ENCODE measurements around the gene LGMN. TPM values are rescaled to one million over a fixed set of nuclear protein-coding genes. Genes with fewer than 3 reads are reported as not detected.

The LGMN gene
- polyA plus RNA-seq (2011; rRNA removed) = 112 and 116 TPM in 2 replicates
- 29.3 and 38.0 TPM in 2 replicates for polyA minus RNA-seq (2011; rRNA and poly(A)+ RNA removed)

DNA sequence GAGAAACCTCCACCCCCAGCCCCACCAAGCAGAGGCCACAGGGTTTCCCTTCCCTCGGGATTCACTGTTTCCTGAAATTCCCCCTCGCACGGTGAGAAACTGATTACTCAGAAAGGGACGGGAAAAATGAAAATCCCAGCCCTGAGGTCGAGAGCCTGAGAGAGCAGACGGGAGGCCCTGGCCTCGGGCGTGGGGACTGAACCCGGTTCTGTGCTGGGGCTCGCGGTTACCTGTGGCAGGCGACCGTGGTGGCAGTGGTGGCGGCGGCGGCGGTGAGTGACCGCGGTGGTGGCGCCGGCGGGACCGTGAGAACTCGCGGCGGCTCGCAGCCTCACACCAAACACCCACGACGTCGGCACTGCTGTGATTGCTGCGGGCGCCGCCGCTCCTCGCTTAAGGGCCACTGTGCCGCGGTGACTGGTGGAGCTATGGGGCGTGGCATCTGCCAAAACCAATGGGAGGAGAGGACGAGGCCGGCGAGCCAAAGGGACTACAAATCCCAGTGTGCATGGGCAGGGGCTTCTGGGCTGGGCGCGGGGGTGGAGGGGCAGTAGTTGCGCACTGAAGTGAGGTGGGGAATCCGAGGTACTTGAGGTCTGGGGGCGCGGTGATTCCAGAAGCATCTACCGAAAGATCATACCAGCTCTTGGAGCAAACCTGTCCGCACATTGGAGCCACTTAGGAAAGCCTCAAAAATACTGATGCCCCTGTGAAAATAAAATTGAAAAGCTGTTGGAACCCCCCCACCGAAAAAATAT lies at the start of gene LGMN:
Gene LGMN, minus strand, starts transcription at position 369 of the 758 bp plus-strand sequence. CDS start 15,841 bp downstream, outside the sequence.
- CTCF ChIA-PET = interaction anchor here (1.0 to 1.8 kb wide), 5 partner anchors 13 to 62 kb away, joined by 3 to 5 read pairs (median 4); no protein-coding TSS in a partner anchor
- TF ChIP-seq, protein P1, sequence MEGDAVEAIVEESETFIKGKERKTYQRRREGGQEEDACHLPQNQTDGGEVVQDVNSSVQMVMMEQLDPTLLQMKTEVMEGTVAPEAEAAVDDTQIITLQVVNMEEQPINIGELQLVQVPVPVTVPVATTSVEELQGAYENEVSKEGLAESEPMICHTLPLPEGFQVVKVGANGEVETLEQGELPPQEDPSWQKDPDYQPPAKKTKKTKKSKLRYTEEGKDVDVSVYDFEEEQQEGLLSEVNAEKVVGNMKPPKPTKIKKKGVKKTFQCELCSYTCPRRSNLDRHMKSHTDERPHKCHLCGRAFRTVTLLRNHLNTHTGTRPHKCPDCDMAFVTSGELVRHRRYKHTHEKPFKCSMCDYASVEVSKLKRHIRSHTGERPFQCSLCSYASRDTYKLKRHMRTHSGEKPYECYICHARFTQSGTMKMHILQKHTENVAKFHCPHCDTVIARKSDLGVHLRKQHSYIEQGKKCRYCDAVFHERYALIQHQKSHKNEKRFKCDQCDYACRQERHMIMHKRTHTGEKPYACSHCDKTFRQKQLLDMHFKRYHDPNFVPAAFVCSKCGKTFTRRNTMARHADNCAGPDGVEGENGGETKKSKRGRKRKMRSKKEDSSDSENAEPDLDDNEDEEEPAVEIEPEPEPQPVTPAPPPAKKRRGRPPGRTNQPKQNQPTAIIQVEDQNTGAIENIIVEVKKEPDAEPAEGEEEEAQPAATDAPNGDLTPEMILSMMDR (IDR thresholded peaks at IDR 0.05; ENCODE audit: insufficient read depth, low read depth, low read length) = no peak

GRCh38 chr14:92794961-92795360 lies 46.5 kb upstream of the LGMN start:
- CTCF ChIA-PET = interaction anchor here (1.7 kb wide), 1 partner anchor 109 kb away, joined by 4 read pairs; no protein-coding TSS in a partner anchor
- POLR2A ChIA-PET = no interaction called here
- DNase-seq (ENCODE audit: low read depth) = no peak

More for the DNA sequence above, at the start of gene LGMN:
- Histone ChIP-seq H3K36me3 (ENCODE audit: control insufficient read depth, insufficient read depth, low read length) (no peaks in the 10 kb centered on the region), H3K4me3 (ENCODE audit: low read depth, low read length) (peak within 1 kb of the TSS; percentile 71), H3K27me3 (ENCODE audit: control insufficient read depth, insufficient read depth, low read length) (peaks cover 2% of the 10 kb centered on the region)
- peak; percentile 70 for DNase-seq (ENCODE audit: low read depth)
- POLR2A ChIA-PET = interaction anchor here (0.7 kb wide), 1 partner anchor 31 kb away, joined by 3 read pairs; no protein-coding TSS in a partner anchor

DNA sequence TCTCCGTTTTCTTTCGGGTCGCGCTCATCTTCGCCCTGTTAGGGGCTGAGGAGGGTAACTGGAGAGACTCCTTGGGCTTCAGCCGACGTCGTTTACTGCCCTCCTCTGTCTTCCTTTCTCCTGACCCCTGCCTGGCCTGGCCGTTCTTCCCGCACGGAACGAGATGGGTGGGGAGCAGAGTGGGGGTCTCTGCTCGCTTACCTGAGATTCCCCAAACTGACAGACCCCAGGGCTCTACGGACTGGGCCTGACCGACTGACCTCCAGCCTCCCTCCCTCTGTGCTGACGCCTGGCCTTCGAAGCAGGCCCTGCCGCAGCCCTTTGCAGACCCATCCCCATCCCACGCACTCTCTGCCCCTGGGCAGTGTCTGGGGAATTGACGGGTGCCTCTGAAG lies 46.1 kb upstream of the LGMN start:
- CTCF ChIA-PET = interaction anchor here (1.6 to 2.8 kb wide), 3 partner anchors 10 to 108 kb away, joined by 3 to 11 read pairs (median 10); no protein-coding TSS in a partner anchor
- TF ChIP-seq, protein P1 (IDR thresholded peaks at IDR 0.05; ENCODE audit: insufficient read depth, low read depth, low read length) = no peak
- POLR2A ChIA-PET = no interaction called here

More at GRCh38 chr14:92794961-92795360, 46.5 kb upstream of the LGMN start:
- H3K27me3 ChIP-seq (ENCODE audit: control insufficient read depth, insufficient read depth, low read length) = no peaks in the 10 kb centered on the region
- TF ChIP-seq, protein P1 (IDR thresholded peaks at IDR 0.05; ENCODE audit: insufficient read depth, low read depth, low read length) = no peak
- H3K36me3 ChIP-seq (ENCODE audit: control insufficient read depth, insufficient read depth, low read length) = no peaks in the 10 kb centered on the region; the same call in 1 of the 2 replicates
- H3K4me3 ChIP-seq (ENCODE audit: low read depth, low read length) = peak overlapping the region; percentile 92

DNA sequence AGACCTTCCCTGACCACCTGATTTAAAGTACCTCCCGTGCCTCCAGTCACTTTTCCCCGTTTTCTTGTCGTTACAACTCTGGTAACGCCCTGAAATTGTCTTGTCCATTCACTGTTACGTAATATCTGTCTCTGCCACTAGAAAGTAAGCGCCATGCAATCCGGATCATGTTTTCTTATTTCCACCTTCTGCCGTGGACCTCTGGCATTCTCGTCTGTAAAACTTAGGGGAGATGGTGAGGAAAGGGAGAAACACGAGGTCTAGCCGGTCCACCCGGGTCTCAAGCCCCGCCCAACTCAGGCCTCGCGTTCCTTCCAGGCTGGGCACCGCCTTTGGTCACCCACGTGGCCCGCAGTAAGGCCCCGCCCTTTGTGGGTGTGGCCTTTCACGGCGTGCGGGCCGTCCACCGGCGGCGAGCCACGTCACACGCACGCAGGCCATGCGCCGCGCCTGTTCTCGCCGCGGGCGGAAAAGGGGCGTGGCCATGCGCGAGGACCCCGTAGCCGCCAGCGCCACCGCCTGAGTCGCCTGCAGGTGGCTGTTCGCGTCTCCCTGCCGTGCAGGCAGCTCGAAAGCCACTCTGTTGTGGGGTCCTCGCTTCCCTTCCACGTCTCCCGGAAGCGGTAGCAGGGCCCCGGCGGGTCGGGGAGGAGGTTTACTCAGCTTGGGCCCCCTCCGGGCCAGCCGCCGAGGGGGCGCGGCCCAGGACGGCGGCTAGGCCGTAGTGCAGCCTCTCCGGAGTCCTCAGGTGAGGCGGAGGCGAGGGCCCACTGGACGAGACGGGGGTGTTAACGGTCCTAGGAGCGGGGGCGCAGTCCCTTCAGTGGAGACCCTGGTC lies 45.5 kb upstream of the LGMN start, which contains the start of gene GOLGA5:
Gene GOLGA5, plus strand, starts transcription at position 597 of the 838 bp plus-strand sequence. CDS start 3,133 bp downstream, outside the sequence.
- TF ChIP-seq, protein P1 (IDR thresholded peaks at IDR 0.05; ENCODE audit: insufficient read depth, low read depth, low read length) = no peak
- ChIA-PET CTCF (interaction anchor here (1.6 to 2.8 kb wide), 3 partner anchors 10 to 107 kb away, joined by 3 to 11 read pairs (median 10); no protein-coding TSS in a partner anchor), POLR2A (no interaction called here)
- peak; percentile 83 for DNase-seq (ENCODE audit: low read depth)
- no peaks in the 10 kb centered on the region for H3K27me3 ChIP-seq (ENCODE audit: control insufficient read depth, insufficient read depth, low read length)
- H3K4me3 ChIP-seq (ENCODE audit: low read depth, low read length) = peak within 1 kb of the TSS; percentile 92
- H3K36me3 ChIP-seq (ENCODE audit: control insufficient read depth, insufficient read depth, low read length) = no peaks in the 10 kb centered on the region; the same call in 1 of the 2 replicates

More for the DNA sequence above, 46.1 kb upstream of the LGMN start:
- Histone ChIP-seq H3K4me3 (ENCODE audit: low read depth, low read length) (peak overlapping the region; percentile 92), H3K36me3 (ENCODE audit: control insufficient read depth, insufficient read depth, low read length) (no peaks in the 10 kb centered on the region; the same call in 1 of the 2 replicates), H3K27me3 (ENCODE audit: control insufficient read depth, insufficient read depth, low read length) (no peaks in the 10 kb centered on the region)
- DNase-seq (ENCODE audit: low read depth) = no peak
